ENCODE results near the gene EIPR1.

EIPR1 gene

GRCh38 chr2:3356799-3357198 is 20.8 kb downstream of the EIPR1 start:
- no peak overlapping the region for H3K9ac ChIP-seq (ENCODE audit: insufficient read length, low read depth)
- H3K4me3 ChIP-seq (ENCODE audit: insufficient read length, low read depth): no peak overlapping the region
- DNase-seq (ENCODE audit: low read depth, low spot score): no peak
- no peaks in the 10 kb centered on the region for H3K4me1 ChIP-seq (ENCODE audit: insufficient read depth, insufficient read length)
- peaks cover 16% of the 10 kb centered on the region for H3K36me3 ChIP-seq (ENCODE audit: insufficient read depth, insufficient read length, low read length)
- no peaks in the 10 kb centered on the region for H3K27me3 ChIP-seq (ENCODE audit: insufficient read depth, insufficient read length)
- TF ChIP-seq YY1 (IDR thresholded peaks at IDR 0.05; ENCODE audit: insufficient read depth, insufficient read length): no peak
- TF ChIP-seq ZNF274 (IDR thresholded peaks at IDR 0.05; ENCODE audit: low read depth, low read length): no peak
- no peak for TF ChIP-seq SUZ12 (IDR thresholded peaks at IDR 0.05; ENCODE audit: extremely low read depth, insufficient read depth, insufficient read length)
- no peaks in the 10 kb centered on the region for H3K9me3 ChIP-seq (ENCODE audit: insufficient read depth, low read length)

GRCh38 chr2:3355951-3356569 is 21.6 kb downstream of the EIPR1 start:
- H3K4me1 ChIP-seq (ENCODE audit: insufficient read depth, insufficient read length): no peaks in the 10 kb centered on the region
- H3K9me3 ChIP-seq (ENCODE audit: insufficient read depth, low read length): no peaks in the 10 kb centered on the region
- TF ChIP-seq SUZ12 (IDR thresholded peaks at IDR 0.05; ENCODE audit: extremely low read depth, insufficient read depth, insufficient read length) (no peak), ZNF274 (IDR thresholded peaks at IDR 0.05; ENCODE audit: low read depth, low read length) (no peak), YY1 (IDR thresholded peaks at IDR 0.05; ENCODE audit: insufficient read depth, insufficient read length) (no peak)
- H3K36me3 ChIP-seq (ENCODE audit: insufficient read depth, insufficient read length, low read length): peaks cover 16% of the 10 kb centered on the region
- H3K27me3 ChIP-seq (ENCODE audit: insufficient read depth, insufficient read length): no peaks in the 10 kb centered on the region
- H3K9ac ChIP-seq (ENCODE audit: insufficient read length, low read depth): no peak overlapping the region
- no peak overlapping the region for H3K4me3 ChIP-seq (ENCODE audit: insufficient read length, low read depth)
- no peak for DNase-seq (ENCODE audit: low read depth, low spot score)

- no peak for DNase-seq (ENCODE audit: low read depth, low spot score)
- Histone ChIP-seq H3K27me3 (ENCODE audit: insufficient read depth, insufficient read length) (no peaks in the 10 kb centered on the region), H3K4me3 (ENCODE audit: insufficient read length, low read depth) (no peak overlapping the region), H3K9ac (ENCODE audit: insufficient read length, low read depth) (no peak overlapping the region), H3K9me3 (ENCODE audit: insufficient read depth, low read length) (no peaks in the 10 kb centered on the region), H3K4me1 (ENCODE audit: insufficient read depth, insufficient read length) (no peaks in the 10 kb centered on the region), H3K36me3 (ENCODE audit: insufficient read depth, insufficient read length, low read length) (peaks cover 16% of the 10 kb centered on the region)
- TF ChIP-seq ZNF274 (IDR thresholded peaks at IDR 0.05; ENCODE audit: low read depth, low read length) (no peak), YY1 (IDR thresholded peaks at IDR 0.05; ENCODE audit: insufficient read depth, insufficient read length) (no peak), SUZ12 (IDR thresholded peaks at IDR 0.05; ENCODE audit: extremely low read depth, insufficient read depth, insufficient read length) (no peak)
Measured at GRCh38 chr2:3354986-3355385, 22.6 kb downstream of the EIPR1 start.

DNA sequence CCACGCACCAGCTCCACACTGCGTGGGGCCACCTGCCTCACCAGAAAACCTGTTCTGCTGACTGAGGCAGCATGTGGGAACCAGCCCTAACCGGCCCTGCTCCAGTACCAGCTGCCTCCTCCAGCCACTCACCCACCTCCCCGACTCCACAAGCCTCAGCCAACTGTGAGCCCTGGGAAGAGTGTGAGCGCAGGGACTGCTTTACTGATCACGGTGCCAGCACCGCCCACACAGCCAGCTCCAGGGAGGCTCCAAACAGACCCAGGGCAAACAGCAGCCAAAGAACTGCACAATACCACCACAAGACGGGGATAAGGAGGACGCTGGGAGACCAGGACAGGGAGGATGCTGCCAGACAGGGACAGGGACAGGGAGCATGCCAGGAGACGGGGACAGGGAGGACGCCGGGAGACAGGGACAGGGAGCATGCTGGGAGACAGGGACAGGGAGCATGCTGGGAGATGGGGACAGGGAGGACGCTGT is 28.4 kb downstream of the EIPR1 start:
- H3K4me3 ChIP-seq (ENCODE audit: insufficient read length, low read depth): no peak overlapping the region
- no peaks in the 10 kb centered on the region for H3K9me3 ChIP-seq (ENCODE audit: insufficient read depth, low read length)
- H3K4me1 ChIP-seq (ENCODE audit: insufficient read depth, insufficient read length): peaks cover 4% of the 10 kb centered on the region
- no peaks in the 10 kb centered on the region for H3K27me3 ChIP-seq (ENCODE audit: insufficient read depth, insufficient read length)
- TF ChIP-seq SUZ12 (IDR thresholded peaks at IDR 0.05; ENCODE audit: extremely low read depth, insufficient read depth, insufficient read length): no peak
- no peak for TF ChIP-seq YY1 (IDR thresholded peaks at IDR 0.05; ENCODE audit: insufficient read depth, insufficient read length)
- TF ChIP-seq ZNF274 (IDR thresholded peaks at IDR 0.05; ENCODE audit: low read depth, low read length): no peak
- no peak for DNase-seq (ENCODE audit: low read depth, low spot score)
- H3K36me3 ChIP-seq (ENCODE audit: insufficient read depth, insufficient read length, low read length): peaks cover 21% of the 10 kb centered on the region
- no peak overlapping the region for H3K9ac ChIP-seq (ENCODE audit: insufficient read length, low read depth)

GRCh38 chr2:3348767-3349166 is 28.9 kb downstream of the EIPR1 start:
- H3K36me3 ChIP-seq (ENCODE audit: insufficient read depth, insufficient read length, low read length): peaks cover 16% of the 10 kb centered on the region

GRCh38 chr2:3345621-3346020 is 32.0 kb downstream of the EIPR1 start:
- no peak for TF ChIP-seq YY1 (IDR thresholded peaks at IDR 0.05; ENCODE audit: insufficient read depth, insufficient read length)
- DNase-seq (ENCODE audit: low read depth, low spot score): no peak
- peaks cover 4% of the 10 kb centered on the region for H3K4me1 ChIP-seq (ENCODE audit: insufficient read depth, insufficient read length)
- no peak overlapping the region for H3K4me3 ChIP-seq (ENCODE audit: insufficient read length, low read depth)
- no peaks in the 10 kb centered on the region for H3K27me3 ChIP-seq (ENCODE audit: insufficient read depth, insufficient read length)
- peaks cover 16% of the 10 kb centered on the region for H3K36me3 ChIP-seq (ENCODE audit: insufficient read depth, insufficient read length, low read length)
- H3K9ac ChIP-seq (ENCODE audit: insufficient read length, low read depth): no peak overlapping the region
- no peaks in the 10 kb centered on the region for H3K9me3 ChIP-seq (ENCODE audit: insufficient read depth, low read length)

More at GRCh38 chr2:3348767-3349166, 28.9 kb downstream of the EIPR1 start:
- peaks cover 4% of the 10 kb centered on the region for H3K4me1 ChIP-seq (ENCODE audit: insufficient read depth, insufficient read length)
- DNase-seq (ENCODE audit: low read depth, low spot score): no peak
- H3K9me3 ChIP-seq (ENCODE audit: insufficient read depth, low read length): no peaks in the 10 kb centered on the region
- TF ChIP-seq SUZ12 (IDR thresholded peaks at IDR 0.05; ENCODE audit: extremely low read depth, insufficient read depth, insufficient read length): no peak
- no peak for TF ChIP-seq YY1 (IDR thresholded peaks at IDR 0.05; ENCODE audit: insufficient read depth, insufficient read length)
- TF ChIP-seq ZNF274 (IDR thresholded peaks at IDR 0.05; ENCODE audit: low read depth, low read length): no peak
- H3K4me3 ChIP-seq (ENCODE audit: insufficient read length, low read depth): no peak overlapping the region
- H3K27me3 ChIP-seq (ENCODE audit: insufficient read depth, insufficient read length): no peaks in the 10 kb centered on the region
- H3K9ac ChIP-seq (ENCODE audit: insufficient read length, low read depth): no peak overlapping the region

GRCh38 chr2:3344897-3345296 is 32.7 kb downstream of the EIPR1 start:
- TF ChIP-seq YY1 (IDR thresholded peaks at IDR 0.05; ENCODE audit: insufficient read depth, insufficient read length): no peak
- TF ChIP-seq ZNF274 (IDR thresholded peaks at IDR 0.05; ENCODE audit: low read depth, low read length): no peak
- TF ChIP-seq SUZ12 (IDR thresholded peaks at IDR 0.05; ENCODE audit: extremely low read depth, insufficient read depth, insufficient read length): no peak
- Histone ChIP-seq H3K36me3 (ENCODE audit: insufficient read depth, insufficient read length, low read length) (peaks cover 16% of the 10 kb centered on the region), H3K4me3 (ENCODE audit: insufficient read length, low read depth) (no peak overlapping the region), H3K9ac (ENCODE audit: insufficient read length, low read depth) (no peak overlapping the region), H3K4me1 (ENCODE audit: insufficient read depth, insufficient read length) (peaks cover 4% of the 10 kb centered on the region), H3K27me3 (ENCODE audit: insufficient read depth, insufficient read length) (no peaks in the 10 kb centered on the region), H3K9me3 (ENCODE audit: insufficient read depth, low read length) (no peaks in the 10 kb centered on the region)
- no peak for DNase-seq (ENCODE audit: low read depth, low spot score)
